Measurements from ENCODE around the gene PDC.

PDC gene

DNA sequence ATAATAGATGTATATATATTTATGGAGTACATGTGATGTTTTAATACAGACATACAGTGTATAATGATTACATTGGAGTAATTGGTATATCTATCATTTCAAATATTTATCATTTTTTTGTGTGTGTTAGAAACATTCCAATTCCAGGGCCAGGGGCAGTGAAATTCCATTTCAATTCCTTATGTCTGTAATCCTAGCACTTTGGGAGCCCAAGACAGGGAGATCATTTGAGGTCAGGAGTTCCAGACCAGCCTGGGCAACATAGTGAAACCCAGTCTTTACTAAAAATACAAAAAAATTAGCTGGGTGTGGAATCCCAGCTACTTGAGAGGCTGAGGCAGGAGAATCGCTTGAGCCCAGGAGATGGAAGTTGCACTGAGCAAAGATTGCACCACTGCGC, 30.4 kb upstream of the PDC start:
- no peaks in the 10 kb centered on the region for H3K79me2 ChIP-seq (ENCODE audit: control insufficient read depth, insufficient read depth, low read length)
- no peak overlapping the region for H3K27ac ChIP-seq (ENCODE audit: low read depth, low read length)
- H3K9ac ChIP-seq (ENCODE audit: low read length), result no peak overlapping the region
- H2BK5ac ChIP-seq (ENCODE audit: low read length), result no peak overlapping the region
- H3K27me3 ChIP-seq (ENCODE audit: insufficient read depth, low read length, poor library complexity), result no peaks in the 10 kb centered on the region
- H3K79me1 ChIP-seq (ENCODE audit: low read length), result no peaks in the 10 kb centered on the region
- no CpG with 5 or more reads among the region's 2 CpGs for WGBS (ENCODE audit: extremely low coverage, insufficient coverage, low lambda C conversion rate)
- no peak overlapping the region for H3K23ac ChIP-seq (ENCODE audit: low read length)
- H3K4ac ChIP-seq (ENCODE audit: low read depth, low read length), result no peak overlapping the region
- no peak overlapping the region for H2BK120ac ChIP-seq (ENCODE audit: low read depth, low read length)
- H3K36me3 ChIP-seq (ENCODE audit: control insufficient read depth, insufficient read depth, low read length), result no peaks in the 10 kb centered on the region
- H3K18ac ChIP-seq (ENCODE audit: low read length), result no peak overlapping the region
- no peak for DNase-seq
- H3K4me3 ChIP-seq (ENCODE audit: low read length), result no peak overlapping the region
- H4K8ac ChIP-seq (ENCODE audit: low read depth, low read length), result no peak overlapping the region
- H2AK5ac ChIP-seq (ENCODE audit: low read length), result no peak overlapping the region
- H3K56ac ChIP-seq (ENCODE audit: low read length), result no peak overlapping the region
- H3K4me1 ChIP-seq (ENCODE audit: control insufficient read depth, low read depth, low read length), result no peaks in the 10 kb centered on the region
- H4K5ac ChIP-seq (ENCODE audit: low read length), result no peak overlapping the region
- no peak overlapping the region for H3K4me2 ChIP-seq (ENCODE audit: low read length)
- H2BK15ac ChIP-seq (replicated peaks; ENCODE audit: low read depth), result no peak overlapping the region

DNA sequence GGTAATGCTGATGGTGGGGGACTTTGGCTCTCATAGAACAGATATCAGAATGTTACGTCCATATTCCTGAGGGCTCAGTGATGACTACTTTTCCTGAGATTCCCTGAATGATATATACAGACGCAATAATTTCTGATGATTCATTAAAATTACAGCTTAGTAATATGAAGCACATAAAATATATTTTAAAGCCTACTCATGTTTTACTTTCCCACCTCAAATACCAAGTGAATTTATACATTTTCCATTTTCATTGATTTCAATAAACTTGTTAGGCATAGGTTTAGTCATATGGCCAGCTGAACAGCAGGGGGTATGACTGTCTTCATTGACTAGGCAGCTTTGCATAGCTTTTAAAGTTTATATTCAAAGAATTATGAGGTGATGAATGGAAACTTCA, 26.2 kb upstream of the PDC start:
- Histone ChIP-seq H3K27me3 (ENCODE audit: insufficient read depth, low read length, poor library complexity) (no peaks in the 10 kb centered on the region), H3K4ac (ENCODE audit: low read depth, low read length) (no peak overlapping the region), H2BK15ac (replicated peaks; ENCODE audit: low read depth) (no peak overlapping the region), H3K18ac (ENCODE audit: low read length) (no peak overlapping the region), H3K36me3 (ENCODE audit: control insufficient read depth, insufficient read depth, low read length) (no peaks in the 10 kb centered on the region), H3K27ac (ENCODE audit: low read depth, low read length) (no peak overlapping the region), H4K5ac (ENCODE audit: low read length) (no peak overlapping the region), H3K9ac (ENCODE audit: low read length) (no peak overlapping the region), H2BK120ac (ENCODE audit: low read depth, low read length) (no peak overlapping the region), H3K4me2 (ENCODE audit: low read length) (no peak overlapping the region), H3K4me1 (ENCODE audit: control insufficient read depth, low read depth, low read length) (no peaks in the 10 kb centered on the region), H3K79me2 (ENCODE audit: control insufficient read depth, insufficient read depth, low read length) (no peaks in the 10 kb centered on the region), H3K23ac (ENCODE audit: low read length) (no peak overlapping the region), H2AK5ac (ENCODE audit: low read length) (no peak overlapping the region), H4K8ac (ENCODE audit: low read depth, low read length) (no peak overlapping the region), H3K4me3 (ENCODE audit: low read length) (no peak overlapping the region), H3K79me1 (ENCODE audit: low read length) (no peaks in the 10 kb centered on the region), H2BK5ac (ENCODE audit: low read length) (no peak overlapping the region), H3K56ac (ENCODE audit: low read length) (no peak overlapping the region)
- no CpG with 5 or more reads among the region's 2 CpGs for WGBS (ENCODE audit: extremely low coverage, insufficient coverage, low lambda C conversion rate)
- no peak for DNase-seq

- DNase-seq, result no peak
- no peak overlapping the region for H3K9ac ChIP-seq (ENCODE audit: low read length)
- WGBS (ENCODE audit: extremely low coverage, insufficient coverage, low lambda C conversion rate), result no CpG with 5 or more reads among the region's 1 CpG
These were observed 25.1 kb upstream of the PDC start for GRCh38 chr1:186486061-186486460.

DNA sequence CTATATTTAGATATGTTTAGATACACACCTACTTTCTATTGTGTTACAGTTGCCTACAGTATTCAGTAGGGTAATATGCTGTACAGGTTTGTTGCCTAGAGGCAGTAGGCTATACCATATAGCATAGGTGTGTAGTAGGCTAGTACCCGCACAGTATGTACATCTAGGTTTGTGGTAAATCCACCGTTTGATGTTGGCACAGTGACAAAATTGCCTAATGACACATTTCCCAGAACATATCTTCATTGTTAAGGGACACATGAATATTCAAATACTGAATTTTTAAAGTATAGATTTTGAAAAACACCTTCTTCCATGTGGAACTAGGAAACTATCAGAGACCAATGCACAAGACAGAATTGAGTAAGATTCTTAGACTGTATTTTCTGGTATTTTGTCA, 22.6 kb upstream of the PDC start:
- Histone ChIP-seq H3K4me3 (ENCODE audit: low read length) (no peak overlapping the region), H2BK120ac (ENCODE audit: low read depth, low read length) (no peak overlapping the region), H3K4me1 (ENCODE audit: control insufficient read depth, low read depth, low read length) (no peaks in the 10 kb centered on the region), H2AK5ac (ENCODE audit: low read length) (no peak overlapping the region), H3K9ac (ENCODE audit: low read length) (no peak overlapping the region), H3K27ac (ENCODE audit: low read depth, low read length) (no peak overlapping the region), H3K56ac (ENCODE audit: low read length) (no peak overlapping the region), H2BK5ac (ENCODE audit: low read length) (no peak overlapping the region), H3K27me3 (ENCODE audit: insufficient read depth, low read length, poor library complexity) (no peaks in the 10 kb centered on the region), H4K5ac (ENCODE audit: low read length) (no peak overlapping the region), H3K79me1 (ENCODE audit: low read length) (no peaks in the 10 kb centered on the region), H2BK15ac (replicated peaks; ENCODE audit: low read depth) (no peak overlapping the region), H3K23ac (ENCODE audit: low read length) (no peak overlapping the region), H3K18ac (ENCODE audit: low read length) (no peak overlapping the region), H4K8ac (ENCODE audit: low read depth, low read length) (no peak overlapping the region), H3K4me2 (ENCODE audit: low read length) (no peak overlapping the region), H3K79me2 (ENCODE audit: control insufficient read depth, insufficient read depth, low read length) (no peaks in the 10 kb centered on the region), H3K4ac (ENCODE audit: low read depth, low read length) (no peak overlapping the region), H3K36me3 (ENCODE audit: control insufficient read depth, insufficient read depth, low read length) (no peaks in the 10 kb centered on the region)
- DNase-seq, result no peak
- WGBS (ENCODE audit: extremely low coverage, insufficient coverage, low lambda C conversion rate), result no CpG with 5 or more reads among the region's 2 CpGs

More at GRCh38 chr1:186486061-186486460, 25.1 kb upstream of the PDC start:
- Histone ChIP-seq H4K5ac (ENCODE audit: low read length) (no peak overlapping the region), H3K4ac (ENCODE audit: low read depth, low read length) (no peak overlapping the region), H3K36me3 (ENCODE audit: control insufficient read depth, insufficient read depth, low read length) (no peaks in the 10 kb centered on the region), H2BK15ac (replicated peaks; ENCODE audit: low read depth) (no peak overlapping the region), H4K8ac (ENCODE audit: low read depth, low read length) (no peak overlapping the region), H3K27me3 (ENCODE audit: insufficient read depth, low read length, poor library complexity) (no peaks in the 10 kb centered on the region), H3K56ac (ENCODE audit: low read length) (no peak overlapping the region), H2AK5ac (ENCODE audit: low read length) (no peak overlapping the region), H2BK120ac (ENCODE audit: low read depth, low read length) (no peak overlapping the region), H3K4me1 (ENCODE audit: control insufficient read depth, low read depth, low read length) (no peaks in the 10 kb centered on the region), H3K18ac (ENCODE audit: low read length) (no peak overlapping the region), H3K79me2 (ENCODE audit: control insufficient read depth, insufficient read depth, low read length) (no peaks in the 10 kb centered on the region), H3K4me3 (ENCODE audit: low read length) (no peak overlapping the region), H3K79me1 (ENCODE audit: low read length) (no peaks in the 10 kb centered on the region), H3K23ac (ENCODE audit: low read length) (no peak overlapping the region), H2BK5ac (ENCODE audit: low read length) (no peak overlapping the region), H3K4me2 (ENCODE audit: low read length) (no peak overlapping the region), H3K27ac (ENCODE audit: low read depth, low read length) (no peak overlapping the region)

DNA sequence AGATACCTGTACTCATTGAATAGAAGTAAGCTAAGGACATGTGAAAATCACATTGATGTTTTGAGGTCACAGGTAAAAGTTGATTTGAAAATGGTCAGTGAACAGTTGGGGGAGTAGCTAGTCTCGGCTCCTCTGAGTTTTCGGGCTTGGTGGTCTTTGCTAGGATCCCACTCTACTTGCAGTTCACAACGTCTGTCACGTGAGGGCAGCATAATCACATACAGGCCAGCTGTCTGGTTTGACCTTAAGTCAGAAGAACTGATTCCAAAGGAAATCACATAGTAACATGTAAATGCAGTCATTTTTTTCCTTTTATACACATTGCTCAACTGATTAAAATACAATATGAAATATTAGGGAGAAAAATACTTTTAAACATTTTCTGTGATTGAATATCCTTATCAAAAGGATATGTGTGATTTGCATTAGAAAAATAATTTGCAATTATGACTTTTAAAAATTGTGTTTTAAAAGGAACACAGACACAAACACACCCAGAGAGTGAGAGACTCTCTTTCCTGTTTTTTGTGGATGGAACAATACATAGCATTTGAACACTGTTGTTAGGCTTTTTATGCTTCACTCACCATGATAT, 21.8 kb upstream of the PDC start:
- no peak overlapping the region for H3K4me2 ChIP-seq (ENCODE audit: low read length)
- DNase-seq, result peak; percentile 75
- no peak overlapping the region for H3K56ac ChIP-seq (ENCODE audit: low read length)
- H2BK5ac ChIP-seq (ENCODE audit: low read length), result no peak overlapping the region
- H3K4me1 ChIP-seq (ENCODE audit: control insufficient read depth, low read depth, low read length), result no peaks in the 10 kb centered on the region
- no peaks in the 10 kb centered on the region for H3K79me1 ChIP-seq (ENCODE audit: low read length)
- no peak overlapping the region for H3K18ac ChIP-seq (ENCODE audit: low read length)
- H3K27me3 ChIP-seq (ENCODE audit: insufficient read depth, low read length, poor library complexity), result no peaks in the 10 kb centered on the region
- no peak overlapping the region for H3K23ac ChIP-seq (ENCODE audit: low read length)
- no peak overlapping the region for H3K27ac ChIP-seq (ENCODE audit: low read depth, low read length)
- H3K9ac ChIP-seq (ENCODE audit: low read length), result no peak overlapping the region
- H3K4ac ChIP-seq (ENCODE audit: low read depth, low read length), result no peak overlapping the region
- H4K8ac ChIP-seq (ENCODE audit: low read depth, low read length), result no peak overlapping the region
- whole genome bisulfite sequencing (ENCODE audit: extremely low coverage, insufficient coverage, low lambda C conversion rate), result no CpG with 5 or more reads among the region's 4 CpGs
- no peaks in the 10 kb centered on the region for H3K36me3 ChIP-seq (ENCODE audit: control insufficient read depth, insufficient read depth, low read length)
- no peak overlapping the region for H2AK5ac ChIP-seq (ENCODE audit: low read length)
- no peak overlapping the region for H3K4me3 ChIP-seq (ENCODE audit: low read length)
- no peak overlapping the region for H2BK120ac ChIP-seq (ENCODE audit: low read depth, low read length)
- H2BK15ac ChIP-seq (replicated peaks; ENCODE audit: low read depth), result no peak overlapping the region
- no peak overlapping the region for H4K5ac ChIP-seq (ENCODE audit: low read length)
- H3K79me2 ChIP-seq (ENCODE audit: control insufficient read depth, insufficient read depth, low read length), result no peaks in the 10 kb centered on the region

DNA sequence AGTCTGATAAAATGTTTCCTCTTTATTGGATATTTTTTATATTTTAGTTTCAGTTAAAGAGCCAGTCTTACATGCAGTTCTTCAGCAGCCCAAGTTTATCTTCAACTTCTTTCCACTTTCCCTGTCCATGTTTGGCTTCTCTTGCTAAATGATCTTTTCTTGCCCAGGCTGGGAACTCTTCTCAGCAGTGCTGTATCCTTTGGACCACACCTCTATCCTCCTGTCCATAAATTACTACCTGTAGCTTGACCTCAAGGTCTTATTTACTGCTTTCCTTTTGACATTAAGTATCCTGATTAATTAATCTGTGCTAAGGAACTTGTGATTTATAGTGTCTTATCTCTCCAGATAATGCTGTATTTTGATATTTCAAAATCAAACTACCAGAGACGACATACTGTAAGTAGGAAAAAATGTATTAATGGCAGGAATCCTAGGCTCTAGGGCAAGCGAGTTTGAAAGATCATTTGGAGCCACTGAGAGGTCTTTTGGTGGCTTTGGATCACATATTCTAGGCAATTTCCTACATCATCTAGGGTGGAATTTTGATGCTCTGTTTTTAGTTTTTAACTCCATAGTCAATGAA, 20.5 kb upstream of the PDC start:
- Histone ChIP-seq H3K4me3 (ENCODE audit: low read length) (no peak overlapping the region), H3K4ac (ENCODE audit: low read depth, low read length) (no peak overlapping the region), H4K8ac (ENCODE audit: low read depth, low read length) (no peak overlapping the region), H2BK120ac (ENCODE audit: low read depth, low read length) (no peak overlapping the region), H3K36me3 (ENCODE audit: control insufficient read depth, insufficient read depth, low read length) (no peaks in the 10 kb centered on the region), H3K79me1 (ENCODE audit: low read length) (no peaks in the 10 kb centered on the region), H3K56ac (ENCODE audit: low read length) (no peak overlapping the region), H3K79me2 (ENCODE audit: control insufficient read depth, insufficient read depth, low read length) (no peaks in the 10 kb centered on the region), H2BK5ac (ENCODE audit: low read length) (no peak overlapping the region), H2AK5ac (ENCODE audit: low read length) (no peak overlapping the region), H3K27me3 (ENCODE audit: insufficient read depth, low read length, poor library complexity) (no peaks in the 10 kb centered on the region), H3K18ac (ENCODE audit: low read length) (no peak overlapping the region), H4K5ac (ENCODE audit: low read length) (no peak overlapping the region), H3K23ac (ENCODE audit: low read length) (no peak overlapping the region), H3K4me2 (ENCODE audit: low read length) (no peak overlapping the region), H3K27ac (ENCODE audit: low read depth, low read length) (no peak overlapping the region), H2BK15ac (replicated peaks; ENCODE audit: low read depth) (no peak overlapping the region), H3K9ac (ENCODE audit: low read length) (no peak overlapping the region), H3K4me1 (ENCODE audit: control insufficient read depth, low read depth, low read length) (no peaks in the 10 kb centered on the region)
- DNase-seq, result no peak
- WGBS (ENCODE audit: extremely low coverage, insufficient coverage, low lambda C conversion rate), result no CpG with 5 or more reads among the region's 2 CpGs

All from mesendoderm (in vitro differentiated cells).